Karpas-422 (cell line): ENCODE data around the gene R3HCC1L. TPM values are rescaled to one million over a fixed set of nuclear protein-coding genes. Genes with fewer than 3 reads are reported as not detected.

Source experiments
- DNase-seq: peaks from one replicate; pipeline ENCODE4 v3.0.0-alpha.2; 2015
- H2AFZ ChIP-seq: fragments of 200-600 bp; sonication (generic); 2 replicates; pipeline ENCODE4 v1.6.1; 2014; ENCODE audit warnings: antibody characterized with exemption, low read length, mixed read lengths
- H3K27ac ChIP-seq: fragments of 200-600 bp; sonication (generic); 2 replicates; pipeline ENCODE4 v1.5.1; 2014; ENCODE audit warnings: mild to moderate bottlenecking, low read length, moderate library complexity
- H3K27me3 ChIP-seq: fragments of 200-600 bp; sonication (generic); 2 replicates; pipeline ENCODE4 v1.6.1; 2014; ENCODE audit warnings: low read length, mixed read lengths
- H3K36me3 ChIP-seq: fragments of 200-600 bp; sonication (generic); 2 replicates; pipeline ENCODE4 v1.6.1; 2014; ENCODE audit warnings: low read length, mixed read lengths; ENCODE audit not compliant: insufficient read depth
- H3K4me1 ChIP-seq: fragments of 200-600 bp; sonication (generic); 2 replicates; pipeline ENCODE4 v1.6.1; 2014; ENCODE audit warnings: mild to moderate bottlenecking, low read length, mixed read lengths
- H3K4me2 ChIP-seq: fragments of 200-600 bp; sonication (generic); 2 replicates; pipeline ENCODE4 v1.6.1; 2014; ENCODE audit warnings: low read length, low read depth, mild to moderate bottlenecking; ENCODE audit not compliant: poor library complexity, severe bottlenecking
- H3K4me3 ChIP-seq: fragments of 200-600 bp; sonication (generic); 2 replicates; pipeline ENCODE4 v1.5.1; 2014; ENCODE audit warnings: mild to moderate bottlenecking, antibody characterized with exemption, low read length, mixed read lengths
- H3K79me2 ChIP-seq: fragments of 200-600 bp; sonication (generic); 2 replicates; pipeline ENCODE4 v1.6.1; 2014; ENCODE audit warnings: mild to moderate bottlenecking, low read length, mixed read lengths
- H3K9ac ChIP-seq: fragments of 200-600 bp; sonication (generic); 2 replicates; pipeline ENCODE4 v1.6.0; 2014; ENCODE audit warnings: low read length
- H3K9me2 ChIP-seq: fragments of 200-600 bp; sonication (generic), shearing (Covaris generic); replicated peaks from 2 replicates; pipeline ENCODE4 v1.6.0; 2014; ENCODE audit warnings: mild to moderate bottlenecking, low read length, moderate library complexity; ENCODE audit not compliant: insufficient read depth
- H3K9me3 ChIP-seq: fragments of 300-700, 200-600 bp; sonication (generic); 2 replicates; pipeline ENCODE4 v1.6.1; 2014; ENCODE audit warnings: low read length, mixed read lengths
- H4K20me1 ChIP-seq: fragments of 200-600 bp; sonication (generic); 2 replicates; pipeline ENCODE4 v1.6.1; 2014; ENCODE audit warnings: mild to moderate bottlenecking, antibody characterized with exemption, low read length, low read depth; ENCODE audit not compliant: insufficient read depth
- total RNA-seq: library from RNA; depleted of rRNA; stranded (reverse); fragments of >200 nt; shearing (Covaris generic); gene quantifications from 2 replicates; pipeline ENCODE4 v1.2.3, GENCODE V29; 2014; ENCODE audit warnings: low replicate concordance

Gene R3HCC1L
- total RNA-seq, 1 experiment from 2014 or later, result 13.3 TPM

- H3K9me3 ChIP-seq, result no peaks in the 10 kb centered on the region
- no peak within 1 kb of the TSS for H3K4me3 ChIP-seq
- H2AFZ ChIP-seq, result no peak within 1 kb of the TSS
Observed at GRCh38 chr10:98267894-98268693, 133.6 kb downstream of the R3HCC1L start, which contains the start of gene LOXL4. Gene LOXL4 (minus strand): TSS chr10:98268194. CDS start chr10:98263019, 5,175 bp downstream.

GRCh38 chr10:98268694-98269431 lies 134.4 kb downstream of the R3HCC1L start:
- H3K4me3 ChIP-seq, result no peak overlapping the region
- H3K4me2 ChIP-seq, result no peak overlapping the region
- no peaks in the 10 kb centered on the region for H3K79me2 ChIP-seq
- H3K27me3 ChIP-seq, result no peaks in the 10 kb centered on the region
- no peaks in the 10 kb centered on the region for H3K4me1 ChIP-seq
- H4K20me1 ChIP-seq, result no peaks in the 10 kb centered on the region
- H2AFZ ChIP-seq, result no peak overlapping the region
- H3K9me3 ChIP-seq, result no peaks in the 10 kb centered on the region
- no peak overlapping the region for H3K9ac ChIP-seq
- H3K36me3 ChIP-seq, result no peaks in the 10 kb centered on the region
- no peak for DNase-seq
- no peak overlapping the region for H3K27ac ChIP-seq
- H3K9me2 ChIP-seq, result no peaks in the 10 kb centered on the region

More at GRCh38 chr10:98267894-98268693, 133.6 kb downstream of the R3HCC1L start, which contains the start of gene LOXL4:
- no peak within 1 kb of the TSS for H3K27ac ChIP-seq
- no peaks in the 10 kb centered on the region for H3K36me3 ChIP-seq
- no peaks in the 10 kb centered on the region for H3K9me2 ChIP-seq
- no peaks in the 10 kb centered on the region for H3K79me2 ChIP-seq
- no peak for DNase-seq
- H3K4me1 ChIP-seq, result no peaks in the 10 kb centered on the region
- no peak within 1 kb of the TSS for H3K9ac ChIP-seq
- H3K4me2 ChIP-seq, result no peak within 1 kb of the TSS
- H4K20me1 ChIP-seq, result no peaks in the 10 kb centered on the region
- no peaks in the 10 kb centered on the region for H3K27me3 ChIP-seq

GRCh38 chr10:98269435-98269912 lies 135.0 kb downstream of the R3HCC1L start:
- H4K20me1 ChIP-seq, result no peaks in the 10 kb centered on the region

GRCh38 chr10:98270073-98270740 lies 135.8 kb downstream of the R3HCC1L start:
- DNase-seq, result no peak
- Histone ChIP-seq H3K9me2 (no peaks in the 10 kb centered on the region), H3K36me3 (no peaks in the 10 kb centered on the region), H3K4me3 (no peak overlapping the region), H3K27ac (no peak overlapping the region), H3K9me3 (no peaks in the 10 kb centered on the region), H3K4me1 (no peaks in the 10 kb centered on the region), H4K20me1 (no peaks in the 10 kb centered on the region), H2AFZ (no peak overlapping the region), H3K27me3 (no peaks in the 10 kb centered on the region), H3K4me2 (no peak overlapping the region), H3K9ac (no peak overlapping the region), H3K79me2 (no peaks in the 10 kb centered on the region)

More at GRCh38 chr10:98269435-98269912, 135.0 kb downstream of the R3HCC1L start:
- no peaks in the 10 kb centered on the region for H3K27me3 ChIP-seq
- H3K27ac ChIP-seq, result no peak overlapping the region
- no peaks in the 10 kb centered on the region for H3K4me1 ChIP-seq
- H3K79me2 ChIP-seq, result no peaks in the 10 kb centered on the region
- no peak for DNase-seq
- H2AFZ ChIP-seq, result no peak overlapping the region
- H3K9ac ChIP-seq, result no peak overlapping the region
- no peak overlapping the region for H3K4me2 ChIP-seq
- no peaks in the 10 kb centered on the region for H3K9me3 ChIP-seq
- H3K9me2 ChIP-seq, result no peaks in the 10 kb centered on the region
- H3K4me3 ChIP-seq, result no peak overlapping the region
- H3K36me3 ChIP-seq, result no peaks in the 10 kb centered on the region

- Histone ChIP-seq H3K4me3 (no peak overlapping the region), H3K4me2 (no peak overlapping the region), H4K20me1 (no peaks in the 10 kb centered on the region), H2AFZ (no peak overlapping the region), H3K9ac (no peak overlapping the region), H3K27me3 (no peaks in the 10 kb centered on the region), H3K36me3 (no peaks in the 10 kb centered on the region), H3K9me2 (no peaks in the 10 kb centered on the region), H3K9me3 (no peaks in the 10 kb centered on the region), H3K27ac (no peak overlapping the region), H3K79me2 (no peaks in the 10 kb centered on the region), H3K4me1 (no peaks in the 10 kb centered on the region)
- no peak for DNase-seq
Observed at GRCh38 chr10:98270786-98271185, 136.3 kb downstream of the R3HCC1L start.

- Histone ChIP-seq H3K9me2 (no peaks in the 10 kb centered on the region), H3K27ac (no peak overlapping the region), H3K27me3 (no peaks in the 10 kb centered on the region), H3K79me2 (no peaks in the 10 kb centered on the region), H3K4me2 (no peak overlapping the region), H3K4me3 (no peak overlapping the region), H4K20me1 (no peaks in the 10 kb centered on the region), H2AFZ (no peak overlapping the region), H3K36me3 (no peaks in the 10 kb centered on the region), H3K9ac (no peak overlapping the region), H3K4me1 (no peaks in the 10 kb centered on the region), H3K9me3 (no peaks in the 10 kb centered on the region)
- no peak for DNase-seq
Observed at GRCh38 chr10:98272245-98272644, 137.8 kb downstream of the R3HCC1L start.

GRCh38 chr10:98272656-98273055 lies 138.2 kb downstream of the R3HCC1L start:
- Histone ChIP-seq H3K4me3 (no peak overlapping the region), H3K4me2 (no peak overlapping the region)

More at GRCh38 chr10:98272656-98273055, 138.2 kb downstream of the R3HCC1L start:
- DNase-seq, result no peak
- Histone ChIP-seq H3K27me3 (no peaks in the 10 kb centered on the region), H3K4me1 (no peaks in the 10 kb centered on the region), H3K9me3 (no peaks in the 10 kb centered on the region), H3K9ac (no peak overlapping the region), H3K79me2 (no peaks in the 10 kb centered on the region), H2AFZ (no peak overlapping the region), H3K9me2 (no peaks in the 10 kb centered on the region), H4K20me1 (no peaks in the 10 kb centered on the region), H3K27ac (no peak overlapping the region), H3K36me3 (no peaks in the 10 kb centered on the region)
